Nephron progenitor cell (in vitro differentiated cells): ENCODE results near the gene IFITM5.

Experiments used
- DNase-seq: peaks from one replicate; pipeline ENCODE4 v3.0.0; 2021
- H3K27ac Mint-ChIP-seq: 2 replicates; pipeline ENCODE4 v1.8.0; 2021; ENCODE audit warnings: mild to moderate bottlenecking, moderate library complexity, mixed read lengths
- H3K27me3 Mint-ChIP-seq: 2 replicates; pipeline ENCODE4 v1.8.0; 2021; ENCODE audit warnings: mild to moderate bottlenecking, low read depth, mixed read lengths; ENCODE audit not compliant: poor library complexity
- H3K36me3 Mint-ChIP-seq: 2 replicates; pipeline ENCODE4 v1.8.0; 2021; ENCODE audit warnings: low read depth, mixed read lengths
- H3K4me1 Mint-ChIP-seq: 2 replicates; pipeline ENCODE4 v1.8.0; 2021; ENCODE audit warnings: mixed read lengths
- H3K4me3 Mint-ChIP-seq: 2 replicates; pipeline ENCODE4 v1.8.0; 2021; ENCODE audit warnings: mild to moderate bottlenecking, moderate library complexity, mixed read lengths
- H3K9me3 Mint-ChIP-seq: 2 replicates; pipeline ENCODE4 v1.8.0; 2021; ENCODE audit warnings: mild to moderate bottlenecking, moderate library complexity, mixed read lengths
- CTCF ChIP-seq: fragments of 200-600 bp; sonication (generic); IDR thresholded peaks from 2 replicates; pipeline ENCODE4 v1.5.0; 2021; ENCODE audit warnings: antibody characterized with exemption

Gene IFITM5

GRCh38 chr11:296171-297050 is 2.9 kb downstream of the IFITM5 start:
- H3K27me3 Mint-ChIP-seq, result no peaks in the 10 kb centered on the region
- peaks cover 1% of the 10 kb centered on the region for H3K36me3 Mint-ChIP-seq
- DNase-seq, result no peak
- no peak for TF ChIP-seq CTCF
- no peak overlapping the region for H3K4me3 Mint-ChIP-seq
- H3K4me1 Mint-ChIP-seq, result peaks cover 43% of the 10 kb centered on the region
- H3K27ac Mint-ChIP-seq, result no peak overlapping the region
- H3K9me3 Mint-ChIP-seq, result peaks cover 3% of the 10 kb centered on the region

- H3K27me3 Mint-ChIP-seq, result no peaks in the 10 kb centered on the region
- peaks cover 43% of the 10 kb centered on the region for H3K4me1 Mint-ChIP-seq
- no peaks in the 10 kb centered on the region for H3K9me3 Mint-ChIP-seq
- TF ChIP-seq CTCF, result no peak
- peaks cover 6% of the 10 kb centered on the region for H3K36me3 Mint-ChIP-seq
- DNase-seq, result no peak
- H3K4me3 Mint-ChIP-seq, result no peak overlapping the region
- no peak overlapping the region for H3K27ac Mint-ChIP-seq
These were observed 3.8 kb downstream of the IFITM5 start for GRCh38 chr11:295351-296170.

- no peaks in the 10 kb centered on the region for H3K9me3 Mint-ChIP-seq
- no peaks in the 10 kb centered on the region for H3K27me3 Mint-ChIP-seq
- H3K4me3 Mint-ChIP-seq, result no peak overlapping the region
- peaks cover 42% of the 10 kb centered on the region for H3K4me1 Mint-ChIP-seq
- TF ChIP-seq CTCF, result no peak
- peaks cover 6% of the 10 kb centered on the region for H3K36me3 Mint-ChIP-seq
- DNase-seq, result no peak
- no peak overlapping the region for H3K27ac Mint-ChIP-seq
These were observed 4.5 kb downstream of the IFITM5 start for GRCh38 chr11:294780-295179.

- DNase-seq, result no peak
- Mint-ChIP-seq H3K36me3 (peaks cover 6% of the 10 kb centered on the region), H3K4me1 (peaks cover 45% of the 10 kb centered on the region), H3K27me3 (no peaks in the 10 kb centered on the region), H3K27ac (no peak overlapping the region), H3K4me3 (no peak overlapping the region), H3K9me3 (no peaks in the 10 kb centered on the region)
- no peak for TF ChIP-seq CTCF
These were observed 5.3 kb downstream of the IFITM5 start for GRCh38 chr11:293852-294661.

- H3K27me3 Mint-ChIP-seq, result no peaks in the 10 kb centered on the region
- peaks cover 6% of the 10 kb centered on the region for H3K36me3 Mint-ChIP-seq
- no peak for DNase-seq
- H3K27ac Mint-ChIP-seq, result no peak overlapping the region
- no peak for TF ChIP-seq CTCF
- H3K9me3 Mint-ChIP-seq, result no peaks in the 10 kb centered on the region
- no peak overlapping the region for H3K4me3 Mint-ChIP-seq
- peaks cover 46% of the 10 kb centered on the region for H3K4me1 Mint-ChIP-seq
These were observed 6.0 kb downstream of the IFITM5 start for GRCh38 chr11:293271-293851.
